COLO668 (cell line): ENCODE data around the gene CMTM2.
"Not testable (repeated sequence)": the region's sequence is repeated elsewhere in the genome, so short reads cannot be mapped to it uniquely, and the experiment has no call there.

Experiments
- DNase-seq: peaks from one replicate; lab custom pipeline; 2025; ENCODE audit not compliant: unreplicated experiment; lab: John Stamatoyannopoulos, UW

CMTM2 gene

GRCh38 chr16:66552286-66553177 lies 26.7 kb upstream of the CMTM2 start, which contains the start of gene CKLF:
CKLF (plus strand) TSS chr16:66552576; CDS start chr16:66552716, 140 bp downstream.
- DNase-seq, result peak; percentile 92

- DNase-seq, result peak; percentile 19
These were observed 26.0 kb upstream of the CMTM2 start for GRCh38 chr16:66553223-66553622.

- DNase-seq, result no peak
These were observed 25.2 kb upstream of the CMTM2 start for GRCh38 chr16:66554021-66554420.

- DNase-seq, result no peak
These were observed 24.8 kb upstream of the CMTM2 start for GRCh38 chr16:66554495-66554894.

- DNase-seq, result no peak
These were observed 19.2 kb upstream of the CMTM2 start for GRCh38 chr16:66560107-66560506.

- no peak for DNase-seq
These were observed 17.7 kb upstream of the CMTM2 start for GRCh38 chr16:66561381-66562080.

GRCh38 chr16:66562409-66562808 lies 16.9 kb upstream of the CMTM2 start:
- no peak for DNase-seq

GRCh38 chr16:66562986-66563385 lies 16.3 kb upstream of the CMTM2 start:
- DNase-seq, result no peak

GRCh38 chr16:66563574-66564334 lies 15.5 kb upstream of the CMTM2 start:
- no peak for DNase-seq

GRCh38 chr16:66566051-66566901 lies 13.0 kb upstream of the CMTM2 start, which contains the start of gene CMTM1:
CMTM1 (plus strand) TSS chr16:66566439; CDS start chr16:66566514, 75 bp downstream.
- DNase-seq, result no peak

- DNase-seq, result not testable (repeated sequence)
These were observed 12.0 kb upstream of the CMTM2 start for GRCh38 chr16:66567270-66567669.

- DNase-seq, result no peak
These were observed 10.9 kb upstream of the CMTM2 start for GRCh38 chr16:66568355-66568754.

GRCh38 chr16:66569131-66569530 lies 10.1 kb upstream of the CMTM2 start:
- no peak for DNase-seq

GRCh38 chr16:66569827-66570405 lies 9.3 kb upstream of the CMTM2 start:
- no peak for DNase-seq

- no peak for DNase-seq
These were observed 6.9 kb upstream of the CMTM2 start for GRCh38 chr16:66572356-66572755.

- no peak for DNase-seq
These were observed 5.2 kb upstream of the CMTM2 start for GRCh38 chr16:66574081-66574480.

- DNase-seq, result no peak
These were observed 4.7 kb upstream of the CMTM2 start for GRCh38 chr16:66574531-66574930.

GRCh38 chr16:66575060-66575459 lies 4.2 kb upstream of the CMTM2 start:
- no peak for DNase-seq

- DNase-seq, result no peak
These were observed 3.0 kb upstream of the CMTM2 start for GRCh38 chr16:66576296-66576695.

- no peak for DNase-seq
These were observed 1.4 kb downstream of the CMTM2 start for GRCh38 chr16:66580605-66581209.
